Stimulated activated CD8-positive, alpha-beta memory T cell treated with anti-CD3 and anti-CD28 coated beads, Interleukin-7, amount 100 ng/mL, for 4 hours (primary cell): ENCODE results near the gene SENP2.

Source experiments
- DNase-seq, 2 donors: peaks; one replicate each; pipeline ENCODE4 v3.0.0-alpha.2; 2020; ENCODE audit warnings: low read depth in 2 of 2

The SENP2 gene

DNA sequence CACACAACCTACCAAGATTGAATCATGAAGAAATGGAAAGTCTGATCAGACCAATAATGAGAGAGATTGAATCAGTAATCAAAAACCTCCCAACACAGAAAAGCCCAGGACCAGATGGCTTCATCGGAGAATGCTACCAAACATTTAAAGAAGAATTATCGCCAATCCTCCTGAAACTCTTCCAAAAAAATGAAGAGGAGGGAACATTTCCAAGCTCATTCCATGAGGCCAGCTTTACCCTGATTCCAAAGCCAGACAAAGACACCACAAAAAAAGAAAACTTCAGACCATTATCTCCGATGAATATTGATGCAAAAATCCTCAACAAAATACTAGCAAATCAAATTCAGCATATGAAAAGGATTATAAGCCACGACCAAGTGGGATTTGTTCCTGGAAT, 94.1 kb downstream of the SENP2 start:
- DNase-seq, result no peak
